Neutrophil (primary cell): ENCODE data around the gene YBEY.

Experiments used
- H3K27ac ChIP-seq: fragments of 200-600 bp; sonication (generic); 2 replicates; pipeline ENCODE4 v1.5.1; 2016; ENCODE audit warnings: mild to moderate bottlenecking, moderate library complexity
- H3K27me3 ChIP-seq: fragments of 200-600 bp; sonication (generic); 2 replicates; pipeline ENCODE4 v1.6.0; 2016; ENCODE audit warnings: mild to moderate bottlenecking
- H3K36me3 ChIP-seq: fragments of 200-600 bp; sonication (generic); 2 replicates; pipeline ENCODE4 v1.5.1; 2017
- H3K4me1 ChIP-seq, 2 experiments: fragments of 200-600 bp in 1 of 2; sonication (generic) in 1 of 2; 1 replicate in 1 of 2; 2 replicates in 1 of 2; pipeline versions ENCODE4 v1.5.1 to v1.6.1; 2013 to 2016; ENCODE audit warnings: low read depth in 1 of 2, low read length in 1 of 2, mild to moderate bottlenecking in 1 of 2, moderate library complexity in 1 of 2; ENCODE audit not compliant: control insufficient read depth in 1 of 2, insufficient read depth in 1 of 2
- H3K4me3 ChIP-seq, 2 experiments: fragments of 200-600 bp in 1 of 2; sonication (generic) in 1 of 2; 1 replicate in 1 of 2; 2 replicates in 1 of 2; pipeline ENCODE4 v1.5.1; 2013 to 2016; ENCODE audit warnings: low read depth in 1 of 2, low read length in 1 of 2, mild to moderate bottlenecking in 1 of 2, moderate library complexity in 1 of 2
- H3K9me3 ChIP-seq: fragments of 200-600 bp; sonication (generic); 2 replicates; pipeline ENCODE4 v1.5.1; 2016
- TF ChIP-seq, protein P1 (sequence below): fragments of 200-600 bp; sonication (generic); IDR thresholded peaks from 2 replicates; pipeline ENCODE4 v1.5.1; 2016; ENCODE audit warnings: antibody characterized with exemption

The YBEY gene

DNA sequence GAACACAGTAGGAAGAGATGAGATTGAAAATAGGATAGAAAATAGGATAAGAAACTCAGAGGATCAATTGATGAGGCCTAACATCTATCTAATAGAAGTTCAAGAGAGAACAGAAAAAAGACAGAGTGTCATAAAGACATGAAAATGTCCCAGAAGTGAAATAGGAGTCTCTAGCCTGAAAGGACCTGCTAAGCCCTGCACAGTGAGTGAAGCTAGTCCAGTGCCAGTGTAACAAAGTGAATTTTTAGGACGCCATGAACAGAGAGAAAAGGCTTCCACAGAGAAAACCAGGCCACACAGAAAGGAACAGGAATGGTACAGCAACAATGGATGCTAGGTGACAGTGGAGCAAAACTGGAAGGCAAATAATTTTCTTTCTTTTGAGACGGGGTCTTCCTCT lies 37.3 kb upstream of the YBEY start:
- Histone ChIP-seq H3K36me3 (peaks cover 95% of the 10 kb centered on the region), H3K9me3 (no peaks in the 10 kb centered on the region), H3K27me3 (no peaks in the 10 kb centered on the region), H3K4me3 (no peak overlapping the region), H3K4me1 (no peaks in the 10 kb centered on the region), H3K27ac (no peak overlapping the region)
- TF ChIP-seq, protein P1, sequence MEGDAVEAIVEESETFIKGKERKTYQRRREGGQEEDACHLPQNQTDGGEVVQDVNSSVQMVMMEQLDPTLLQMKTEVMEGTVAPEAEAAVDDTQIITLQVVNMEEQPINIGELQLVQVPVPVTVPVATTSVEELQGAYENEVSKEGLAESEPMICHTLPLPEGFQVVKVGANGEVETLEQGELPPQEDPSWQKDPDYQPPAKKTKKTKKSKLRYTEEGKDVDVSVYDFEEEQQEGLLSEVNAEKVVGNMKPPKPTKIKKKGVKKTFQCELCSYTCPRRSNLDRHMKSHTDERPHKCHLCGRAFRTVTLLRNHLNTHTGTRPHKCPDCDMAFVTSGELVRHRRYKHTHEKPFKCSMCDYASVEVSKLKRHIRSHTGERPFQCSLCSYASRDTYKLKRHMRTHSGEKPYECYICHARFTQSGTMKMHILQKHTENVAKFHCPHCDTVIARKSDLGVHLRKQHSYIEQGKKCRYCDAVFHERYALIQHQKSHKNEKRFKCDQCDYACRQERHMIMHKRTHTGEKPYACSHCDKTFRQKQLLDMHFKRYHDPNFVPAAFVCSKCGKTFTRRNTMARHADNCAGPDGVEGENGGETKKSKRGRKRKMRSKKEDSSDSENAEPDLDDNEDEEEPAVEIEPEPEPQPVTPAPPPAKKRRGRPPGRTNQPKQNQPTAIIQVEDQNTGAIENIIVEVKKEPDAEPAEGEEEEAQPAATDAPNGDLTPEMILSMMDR = no peak

DNA sequence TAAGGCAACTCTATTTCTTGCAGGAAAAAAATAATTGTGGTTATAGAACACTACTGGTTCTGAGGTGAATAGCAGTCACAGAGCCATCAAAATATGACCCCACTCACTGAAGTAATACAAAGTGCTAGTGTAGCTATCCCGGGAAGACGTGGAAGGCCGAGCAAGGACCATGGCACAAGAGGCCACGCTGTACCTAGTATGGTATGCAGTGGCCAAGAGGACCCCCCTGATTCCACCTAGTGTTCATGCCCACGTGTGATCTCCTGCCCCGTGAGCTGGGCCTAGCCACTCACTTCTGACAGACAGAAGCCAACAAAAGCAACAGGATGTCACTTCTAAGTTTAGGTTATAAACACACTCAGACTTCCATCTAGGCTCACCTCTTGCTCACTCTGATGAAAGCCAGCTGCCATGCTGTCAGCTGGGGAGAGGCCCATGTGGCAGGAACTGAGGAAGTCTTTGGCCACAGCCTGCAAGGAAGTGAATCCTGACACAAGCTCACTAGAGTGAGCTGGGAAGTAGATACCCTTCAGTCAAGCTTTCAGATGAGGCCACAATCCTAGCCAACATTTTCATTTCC lies 35.9 kb upstream of the YBEY start:
- Histone ChIP-seq H3K4me1 (no peaks in the 10 kb centered on the region), H3K27me3 (no peaks in the 10 kb centered on the region), H3K36me3 (peaks cover 95% of the 10 kb centered on the region), H3K9me3 (no peaks in the 10 kb centered on the region), H3K4me3 (no peak overlapping the region), H3K27ac (no peak overlapping the region)
- TF ChIP-seq, protein P1 = no peak

DNA sequence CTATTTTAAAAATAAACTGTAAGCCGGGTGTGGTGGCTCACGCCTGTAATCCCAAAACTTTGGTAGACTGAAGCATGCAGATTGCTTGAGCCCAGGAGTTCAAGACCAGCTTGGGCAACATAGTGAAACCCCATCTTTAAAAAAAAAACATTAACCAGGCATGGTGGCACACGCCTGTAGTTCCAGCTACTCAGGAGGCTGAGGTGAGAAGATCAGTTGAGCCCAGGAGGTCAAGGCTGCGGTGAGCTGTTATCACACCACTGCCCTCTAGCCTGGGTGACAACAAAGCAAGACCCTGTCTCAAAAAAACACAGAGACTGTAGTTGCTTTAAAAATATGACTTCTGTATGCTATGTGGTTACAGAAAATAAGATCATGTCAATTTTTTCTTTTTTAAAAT lies 33.3 kb upstream of the YBEY start:
- H3K27ac ChIP-seq = no peak overlapping the region
- H3K4me1 ChIP-seq = no peaks in the 10 kb centered on the region

DNA sequence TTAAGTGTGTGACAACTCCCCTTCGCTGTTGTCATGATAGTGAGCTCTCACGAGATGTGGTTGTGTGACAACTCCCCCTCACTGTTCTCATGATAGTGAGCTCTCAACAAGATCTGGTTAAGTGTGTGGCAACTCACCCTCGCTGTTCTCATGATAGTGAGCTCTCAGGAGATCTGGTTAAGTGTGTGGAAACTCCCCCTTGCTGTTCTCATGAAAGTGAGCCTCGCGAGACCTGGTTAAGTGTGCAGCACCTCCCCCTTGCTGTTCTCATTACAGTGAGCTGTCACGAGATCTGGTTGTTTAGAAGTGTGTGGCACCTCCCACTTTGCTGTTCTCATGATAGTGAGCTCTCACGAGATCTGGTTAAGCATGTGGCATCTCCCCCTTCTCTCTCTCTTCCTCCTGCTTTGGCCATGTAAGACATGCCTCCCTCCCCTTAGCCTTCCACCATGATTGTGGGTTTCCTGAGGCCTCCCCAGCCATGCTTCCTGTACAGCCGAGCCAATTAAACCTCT lies 32.5 kb upstream of the YBEY start:
- H3K4me3 ChIP-seq = no peak overlapping the region
- TF ChIP-seq, protein P1 = no peak
- H3K27ac ChIP-seq = no peak overlapping the region
- peaks cover 98% of the 10 kb centered on the region for H3K36me3 ChIP-seq
- no peaks in the 10 kb centered on the region for H3K27me3 ChIP-seq
- no peaks in the 10 kb centered on the region for H3K4me1 ChIP-seq
- H3K9me3 ChIP-seq = no peaks in the 10 kb centered on the region

More for the DNA sequence above, 33.3 kb upstream of the YBEY start:
- Histone ChIP-seq H3K27me3 (no peaks in the 10 kb centered on the region), H3K36me3 (peaks cover 95% of the 10 kb centered on the region), H3K4me3 (no peak overlapping the region), H3K9me3 (no peaks in the 10 kb centered on the region)
- TF ChIP-seq, protein P1 = no peak

DNA sequence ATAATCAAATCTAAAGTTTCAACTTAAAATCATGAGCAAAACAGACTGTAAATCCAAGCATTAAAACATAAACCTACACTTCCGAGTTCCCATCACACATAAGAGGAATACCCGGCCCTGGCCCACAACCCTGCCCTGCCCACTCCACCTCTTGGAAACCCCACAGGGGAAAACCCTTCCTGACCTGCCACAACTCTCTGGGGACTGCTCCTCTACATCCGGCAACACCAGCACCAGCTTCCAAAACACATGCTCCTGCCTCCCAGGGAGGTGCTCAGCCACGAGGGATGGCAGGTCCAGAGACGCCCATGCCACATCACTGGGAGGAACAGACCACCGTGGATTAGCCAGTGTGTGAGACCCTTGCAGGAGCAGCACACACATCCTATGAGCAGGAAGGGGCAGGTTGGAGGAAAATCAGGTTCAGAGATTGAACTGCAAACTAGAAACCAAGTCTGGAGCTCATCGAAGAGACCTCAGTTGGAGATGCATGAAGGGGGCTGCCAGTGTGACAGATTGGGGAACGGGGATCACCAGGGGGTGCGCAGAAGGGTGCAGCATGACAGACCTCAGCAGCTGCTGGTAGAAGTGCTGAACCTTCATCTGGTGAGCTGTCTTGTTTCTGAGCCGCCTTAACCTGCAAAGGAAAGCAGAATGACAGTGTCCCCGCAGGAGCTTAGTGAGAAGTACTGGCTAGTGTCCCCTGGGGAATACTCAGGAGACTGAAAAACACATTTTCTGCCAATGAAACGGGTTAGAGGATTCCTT lies 31.8 kb upstream of the YBEY start:
- H3K27me3 ChIP-seq = no peaks in the 10 kb centered on the region
- H3K9me3 ChIP-seq = no peaks in the 10 kb centered on the region
- no peak overlapping the region for H3K4me3 ChIP-seq
- H3K27ac ChIP-seq = no peak overlapping the region
- peaks cover 99% of the 10 kb centered on the region for H3K36me3 ChIP-seq
- H3K4me1 ChIP-seq = no peaks in the 10 kb centered on the region
- TF ChIP-seq, protein P1 = no peak
